SK-MEL-5 (cell line): ENCODE results near the gene VCAN. TPM values are rescaled to one million over a fixed set of nuclear protein-coding genes. Genes with fewer than 3 reads are reported as not detected.

Experiments used
- DNase-seq: peaks from one replicate; pipeline ENCODE4 v3.0.0-alpha.2; 2016; ENCODE audit warnings: low read depth, low spot score
- in situ Hi-C: cut with HindIII; loops from 2 replicates; pipeline ENCODE4 v1.10.0; 2016; ENCODE audit warnings: low sequenced_read_pairs, high pct_unique_total_duplicates, low pct_unique_long_range_greater_than_20kb
- total RNA-seq: library from RNA; depleted of rRNA; stranded (reverse); fragments of >200 nt; shearing (Covaris generic); gene quantifications from 2 replicates; pipeline ENCODE4 v1.2.3, GENCODE V29; 2014

Gene VCAN
- total RNA-seq, 1 experiment from 2014 or later = 90.3 TPM

DNA sequence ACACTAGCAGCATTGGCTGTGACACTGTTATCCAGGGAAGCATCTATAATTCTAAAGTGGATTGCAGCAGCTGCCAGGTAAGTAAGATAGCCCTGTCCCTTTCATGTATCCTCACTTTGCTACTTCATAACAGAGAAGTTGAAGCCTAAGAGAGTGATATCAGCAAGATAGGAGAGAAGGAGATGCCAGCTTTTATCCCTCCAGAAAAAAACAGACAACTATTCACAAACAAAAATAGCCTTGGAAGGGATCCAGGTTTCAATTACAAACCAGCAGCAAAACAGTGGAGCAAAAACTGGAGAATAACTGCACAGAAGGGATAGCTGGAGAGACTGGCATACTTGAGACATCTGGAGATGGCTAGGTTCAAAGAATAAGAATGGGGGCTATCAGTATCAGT, 19.6 kb upstream of the VCAN start:
- in situ Hi-C loops = no loop called here
- DNase-seq = no peak

GRCh38 chr5:83453937-83454336, 17.6 kb upstream of the VCAN start:
- no peak for DNase-seq
- in situ Hi-C loops = no loop called here

DNA sequence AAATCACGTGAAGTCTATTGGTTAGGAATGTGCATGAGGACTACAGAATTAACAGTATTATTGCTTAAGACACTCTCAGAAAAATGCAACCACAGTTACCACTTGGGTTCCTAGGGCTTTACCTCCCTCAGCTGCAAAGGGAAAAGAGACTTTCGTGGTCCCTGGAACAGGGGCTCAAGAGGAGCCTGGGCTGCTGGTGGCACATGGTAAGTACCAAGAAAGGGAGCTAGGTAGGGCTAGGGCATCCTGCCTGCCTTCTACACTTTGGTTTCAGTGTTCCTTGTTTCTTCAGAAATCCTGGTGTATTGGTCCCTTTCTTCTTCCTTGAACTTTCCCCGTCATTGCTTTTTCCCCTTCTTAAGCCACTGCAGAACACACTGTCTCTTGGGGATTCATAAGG, 7.3 kb upstream of the VCAN start:
- no peak for DNase-seq
- in situ Hi-C loops = no loop called here

DNA sequence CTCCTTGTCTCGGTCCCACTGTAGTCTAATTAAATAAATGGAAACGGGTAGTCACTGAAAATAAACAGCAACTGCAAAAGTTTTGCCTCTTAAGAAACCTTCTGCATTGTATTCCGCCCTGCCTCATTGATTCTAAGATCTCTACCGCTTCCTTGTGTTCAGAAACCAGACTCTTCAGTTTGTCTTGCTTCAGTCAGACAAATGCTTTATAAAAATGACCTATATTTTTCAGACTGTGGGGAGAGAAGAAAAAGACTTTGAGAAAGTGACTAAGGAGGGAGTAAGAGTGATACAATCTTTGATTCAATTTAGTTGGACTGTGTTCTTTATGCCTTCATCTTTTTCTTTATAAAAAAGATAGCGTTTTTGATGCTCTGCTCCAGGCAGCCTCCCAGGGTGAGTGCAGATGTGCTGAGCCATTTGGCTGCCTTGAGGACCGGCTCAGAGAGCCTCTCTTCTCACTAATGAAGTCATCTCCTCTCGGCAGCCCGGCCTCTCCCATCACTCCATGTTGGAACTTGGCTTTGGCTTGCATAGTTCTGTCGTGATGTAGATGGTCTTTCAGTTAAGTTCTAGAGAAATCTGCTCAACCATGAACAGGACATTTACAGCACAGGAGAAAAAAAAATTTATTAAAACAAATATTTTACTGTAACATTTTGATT, 4.0 kb upstream of the VCAN start:
- DNase-seq = no peak
- in situ Hi-C loops = no loop called here

DNA sequence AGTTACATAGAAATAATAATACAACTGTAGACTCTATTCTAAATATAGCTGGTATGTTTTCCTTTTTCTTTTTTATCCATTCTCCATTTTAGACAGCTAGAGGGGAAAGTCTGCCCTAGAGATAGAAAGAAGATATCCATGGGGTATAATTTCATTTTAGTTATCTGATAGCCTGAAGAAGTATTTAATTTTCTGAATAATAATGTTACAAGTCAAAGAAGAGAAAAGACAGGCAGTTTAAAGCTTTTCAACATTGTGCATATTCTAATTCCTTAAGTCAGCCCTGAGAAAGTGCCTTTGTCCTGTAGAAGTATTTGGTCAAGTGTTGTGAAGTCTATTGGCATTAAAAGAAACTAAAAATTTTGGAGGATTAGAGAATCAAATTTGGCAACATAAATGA, 2.5 kb upstream of the VCAN start:
- no peak for DNase-seq
- in situ Hi-C loops = no loop called here

GRCh38 chr5:83470526-83471404, 779 bp upstream of the VCAN start:
- DNase-seq = peak; percentile 46
- in situ Hi-C loops = no loop called here

DNA sequence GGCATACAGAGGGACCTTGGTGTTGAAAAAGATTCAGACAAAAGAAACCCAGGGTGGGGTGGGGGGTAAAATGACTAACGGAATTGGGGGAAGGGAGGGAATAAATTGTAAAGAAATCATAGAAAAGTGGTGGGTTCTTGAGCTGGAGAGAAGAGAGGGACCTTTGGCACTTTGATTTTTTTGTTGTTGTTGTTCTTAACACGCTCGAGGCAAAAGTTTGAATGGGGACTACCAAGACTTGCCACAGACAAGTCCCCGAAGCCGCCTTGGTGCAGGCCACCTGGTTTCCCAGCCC, 616 bp downstream of the VCAN start:
- DNase-seq = no peak
- in situ Hi-C loops = no loop called here

DNA sequence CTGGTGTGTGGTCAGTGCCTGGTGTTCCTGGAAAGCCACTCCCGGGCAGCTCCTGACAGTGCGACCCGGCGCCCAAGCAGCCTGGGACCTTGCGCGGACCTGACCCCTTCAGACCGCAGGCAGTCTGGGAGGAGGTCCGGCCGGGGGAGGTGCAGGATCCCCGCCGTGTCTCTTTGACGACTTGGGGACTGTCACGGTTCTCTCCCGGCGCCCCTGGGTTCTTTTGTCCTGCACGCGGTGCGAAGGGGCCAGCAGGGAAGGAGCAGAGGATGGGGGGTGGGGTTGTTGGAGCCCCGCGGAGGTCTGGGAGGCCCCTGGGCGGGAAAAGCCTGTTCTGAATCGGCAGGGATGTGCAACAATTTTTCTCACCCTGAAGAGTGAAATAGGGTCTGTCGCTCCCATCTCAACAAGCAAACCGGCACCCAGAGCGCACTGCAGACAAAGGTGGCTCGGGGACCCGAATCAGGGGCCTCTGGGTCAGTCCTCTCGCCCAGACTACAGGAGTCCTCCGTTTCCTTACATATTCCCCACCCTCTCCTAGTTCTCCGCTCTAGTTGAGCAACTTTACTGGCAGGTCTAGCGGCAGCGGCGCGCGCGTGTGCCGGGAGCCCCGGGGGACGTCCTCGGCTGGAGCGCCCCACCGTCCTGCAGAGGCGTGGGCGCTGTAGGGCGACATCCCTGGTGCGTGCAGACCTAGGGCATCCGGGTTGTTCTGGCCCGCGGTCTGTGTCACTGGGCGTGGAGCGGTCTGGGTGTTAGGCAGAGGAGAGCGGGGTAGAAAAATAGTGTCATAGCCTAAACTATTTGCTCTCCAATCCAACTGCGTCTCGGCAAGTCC, 1.2 kb downstream of the VCAN start:
- no peak for DNase-seq
- in situ Hi-C loops = no loop called here

- peak; percentile 99 for DNase-seq
- in situ Hi-C loops = no loop called here
These were observed 2.0 kb downstream of the VCAN start for GRCh38 chr5:83473346-83474160.

- in situ Hi-C loops = no loop called here
- DNase-seq = peak; percentile 94
These were observed 2.7 kb downstream of the VCAN start for GRCh38 chr5:83474161-83474796.

DNA sequence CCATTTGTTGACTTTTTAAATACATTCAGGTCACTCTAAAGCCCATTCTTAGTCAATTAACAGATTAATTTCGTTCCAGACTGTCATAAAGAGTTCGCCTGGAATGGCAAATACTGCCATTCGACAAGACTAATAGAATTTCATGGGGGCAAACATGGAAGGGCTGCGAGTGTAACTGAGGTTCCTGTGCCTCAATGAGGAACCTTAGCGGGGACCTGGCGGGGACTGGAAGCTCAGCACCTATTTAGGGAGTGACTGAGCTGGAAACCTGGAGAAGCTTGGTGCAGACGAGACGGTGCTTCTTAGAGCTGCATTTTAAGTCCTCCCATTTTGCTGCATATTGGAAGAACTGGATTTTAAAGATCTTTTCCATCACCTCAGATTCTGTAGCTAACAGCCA, 3.4 kb downstream of the VCAN start:
- in situ Hi-C loops = no loop called here
- no peak for DNase-seq

DNA sequence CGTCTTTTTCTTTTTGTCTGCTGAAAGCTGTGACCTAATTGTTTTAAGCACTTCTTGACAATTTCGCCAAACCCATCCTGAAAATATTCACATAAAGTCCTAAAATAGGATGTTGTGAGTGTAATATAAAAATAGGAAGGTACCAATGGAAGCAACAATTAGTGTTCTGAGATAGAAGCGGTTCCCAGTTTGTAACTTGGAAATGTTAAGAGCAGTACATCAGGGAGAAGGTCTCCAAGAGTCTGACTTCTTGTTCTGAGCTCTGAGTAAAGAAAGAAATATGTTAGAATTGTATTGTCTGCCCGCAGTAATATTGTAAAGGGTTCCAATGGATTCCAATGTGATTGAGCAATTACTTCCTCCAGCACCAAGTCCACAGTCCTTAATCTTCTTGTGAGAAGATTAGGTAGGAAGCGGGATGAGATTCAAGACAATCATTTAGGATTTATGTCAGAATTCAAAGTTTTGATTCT, 3.9 kb downstream of the VCAN start:
- in situ Hi-C loops = no loop called here

GRCh38 chr5:83475935-83476814, 4.6 kb downstream of the VCAN start:
- in situ Hi-C loops = no loop called here
- DNase-seq = peak; percentile 94

More for the DNA sequence above, 3.9 kb downstream of the VCAN start:
- DNase-seq = no peak

DNA sequence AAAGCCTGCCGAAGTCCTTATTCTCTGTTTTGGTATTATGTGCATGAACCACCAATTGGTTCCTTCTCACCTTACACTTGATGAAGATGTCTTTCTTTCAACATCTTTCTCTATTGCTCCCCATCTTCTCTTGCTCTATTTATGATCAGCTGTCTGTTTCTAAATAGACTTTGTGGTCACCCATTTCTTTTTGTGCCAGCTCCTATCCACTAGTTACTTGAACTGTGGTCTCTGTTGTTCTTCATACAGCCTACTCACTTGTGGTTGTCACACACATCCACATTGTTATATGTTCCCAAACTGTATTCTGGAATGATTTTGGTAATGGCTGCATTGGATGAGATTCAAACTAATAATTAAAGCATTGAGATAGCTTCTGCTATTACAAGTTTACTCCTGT, 11.4 kb downstream of the VCAN start:
- in situ Hi-C loops = no loop called here
- DNase-seq = no peak

DNA sequence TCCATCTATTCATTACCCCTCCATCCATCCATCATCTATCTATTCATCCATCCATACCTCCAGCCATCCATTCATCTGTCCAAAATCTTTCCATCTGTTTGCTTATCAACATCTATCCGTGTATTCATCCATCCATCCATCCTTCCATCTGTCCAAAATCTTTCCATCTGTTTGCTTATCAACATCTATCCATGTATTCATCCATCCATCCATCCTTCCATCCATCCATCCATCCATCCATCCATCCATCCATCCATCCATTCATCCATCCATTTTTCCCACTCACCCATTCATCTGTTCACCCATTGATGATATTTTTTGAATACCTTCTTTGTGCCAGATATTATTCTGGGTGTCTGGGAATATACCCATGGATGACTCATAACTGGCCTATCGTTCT, 12.8 kb downstream of the VCAN start:
- no peak for DNase-seq
- in situ Hi-C loops = no loop called here

DNA sequence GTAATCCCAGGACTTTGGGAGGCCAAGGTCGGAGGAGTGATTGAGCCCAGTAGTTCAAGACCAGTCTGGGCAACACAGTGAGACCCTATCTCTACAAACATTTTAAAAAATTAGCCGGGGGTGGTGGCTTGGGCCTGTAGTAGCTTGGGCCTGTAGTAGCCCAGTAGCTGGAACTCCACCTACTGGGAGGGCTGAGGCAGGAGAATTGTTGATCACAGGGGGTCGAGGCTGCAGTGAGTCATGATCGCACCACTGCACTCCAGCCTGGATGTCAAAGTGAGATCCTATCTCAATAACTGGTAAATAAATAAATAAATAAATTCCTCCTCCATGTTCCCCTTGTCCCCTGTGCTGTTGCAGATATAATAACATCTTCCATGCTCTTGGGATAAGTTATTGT, 14.3 kb downstream of the VCAN start:
- no peak for DNase-seq
- in situ Hi-C loops = no loop called here
